GF-D8 (cell line): ENCODE results near the gene LNPEP.
A peak's percentile ranks its signal among the peaks of the same experiment; 100 is the strongest.
"Not testable (repeated sequence)": the region's sequence is repeated elsewhere in the genome, so short reads cannot be mapped to it uniquely, and the experiment has no call there.

ENCODE experiments used
- DNase-seq: peaks from one replicate; lab custom pipeline; 2025; lab: John Stamatoyannopoulos, UW

The LNPEP gene

GRCh38 chr5:96930058-96930457 is 5.8 kb upstream of the LNPEP start:
- DNase-seq, result no peak

DNA sequence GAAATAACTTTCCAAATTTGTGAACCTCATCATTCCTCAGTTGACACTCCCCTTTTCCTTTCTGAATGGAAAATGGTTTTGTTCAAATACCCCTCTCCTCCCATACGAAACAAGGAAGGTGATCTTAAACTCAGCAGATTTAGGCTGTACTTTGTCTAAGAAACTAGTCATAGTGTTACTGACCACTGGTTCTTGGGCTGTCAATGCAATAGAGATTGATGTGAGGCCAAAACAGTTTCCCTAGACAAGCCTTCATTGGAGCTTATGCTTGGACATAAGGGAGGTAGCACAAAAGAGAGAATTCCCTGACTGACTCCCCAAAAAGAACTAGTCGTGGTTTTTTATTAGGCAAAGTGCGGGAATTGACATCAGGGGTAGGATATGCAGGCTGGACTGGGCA is 5.3 kb upstream of the LNPEP start:
- DNase-seq, result no peak

GRCh38 chr5:96931037-96931436 is 4.8 kb upstream of the LNPEP start:
- DNase-seq, result not testable (repeated sequence)

DNA sequence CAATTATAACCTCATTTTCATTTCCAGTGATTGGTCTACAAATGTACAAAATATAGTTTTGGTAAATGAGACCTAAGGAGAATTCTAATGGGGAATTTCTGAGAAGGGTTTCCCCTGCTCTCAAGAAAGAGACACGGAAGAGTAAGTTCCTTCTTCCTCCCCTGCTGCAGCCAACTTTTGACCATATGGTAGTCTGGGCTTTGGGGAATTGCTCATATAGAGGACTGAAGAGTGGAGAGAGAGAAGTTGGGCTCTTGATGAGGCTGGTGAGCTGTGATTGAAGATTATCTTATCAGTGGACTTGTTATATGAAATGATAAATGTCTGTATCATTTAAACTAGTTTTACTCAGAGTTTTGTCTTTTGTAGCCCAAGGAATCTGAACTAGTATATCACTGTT is 4.3 kb upstream of the LNPEP start:
- DNase-seq, result peak; percentile 24

GRCh38 chr5:96932026-96932425 is 3.9 kb upstream of the LNPEP start:
- no peak for DNase-seq

DNA sequence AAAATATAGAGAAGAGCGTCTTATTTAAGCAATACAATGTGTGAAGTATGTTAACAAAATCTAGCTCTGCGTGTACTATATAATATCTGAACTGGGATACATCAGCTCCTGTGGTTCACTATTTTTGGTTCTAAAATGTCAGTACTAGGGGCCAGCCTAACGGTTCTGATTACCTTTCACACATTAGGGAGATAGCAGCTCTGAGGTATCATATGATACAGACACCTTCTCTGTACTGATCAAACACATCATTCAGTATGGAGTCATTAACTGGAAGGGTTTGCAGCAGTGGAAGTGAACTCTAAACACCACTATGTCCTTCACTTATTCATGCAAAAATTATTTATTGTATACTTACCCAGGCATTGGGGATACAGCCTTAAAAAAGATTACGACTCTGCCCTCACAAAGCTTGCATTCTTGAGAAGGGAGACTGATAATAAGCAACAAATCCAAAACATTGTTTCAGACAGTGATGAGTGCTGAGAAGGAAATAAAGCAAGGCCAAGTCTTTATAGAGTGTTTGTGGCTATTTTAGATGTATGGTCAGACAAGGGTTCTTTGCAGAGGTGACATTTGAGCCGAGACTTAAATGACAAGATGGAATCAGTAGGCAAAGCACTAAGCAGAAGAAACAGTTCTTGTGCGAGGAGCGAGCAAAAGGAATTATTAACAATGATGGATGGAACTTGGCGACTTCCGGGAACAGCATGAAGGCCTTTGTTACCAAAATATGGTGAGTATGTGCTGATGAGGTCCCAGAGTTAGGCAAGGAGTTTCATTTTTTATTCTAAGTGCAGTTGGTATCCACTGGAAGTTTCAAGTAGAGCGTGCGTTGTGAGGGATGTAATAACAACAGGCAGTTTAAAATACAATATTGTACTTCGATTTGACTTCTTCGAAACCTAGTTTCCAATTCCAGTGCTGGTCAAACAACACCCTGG is 1.8 kb upstream of the LNPEP start:
- DNase-seq, result no peak

- DNase-seq, result peak; percentile 75
Measured at GRCh38 chr5:96934708-96935558, 947 bp upstream of the LNPEP start.

DNA sequence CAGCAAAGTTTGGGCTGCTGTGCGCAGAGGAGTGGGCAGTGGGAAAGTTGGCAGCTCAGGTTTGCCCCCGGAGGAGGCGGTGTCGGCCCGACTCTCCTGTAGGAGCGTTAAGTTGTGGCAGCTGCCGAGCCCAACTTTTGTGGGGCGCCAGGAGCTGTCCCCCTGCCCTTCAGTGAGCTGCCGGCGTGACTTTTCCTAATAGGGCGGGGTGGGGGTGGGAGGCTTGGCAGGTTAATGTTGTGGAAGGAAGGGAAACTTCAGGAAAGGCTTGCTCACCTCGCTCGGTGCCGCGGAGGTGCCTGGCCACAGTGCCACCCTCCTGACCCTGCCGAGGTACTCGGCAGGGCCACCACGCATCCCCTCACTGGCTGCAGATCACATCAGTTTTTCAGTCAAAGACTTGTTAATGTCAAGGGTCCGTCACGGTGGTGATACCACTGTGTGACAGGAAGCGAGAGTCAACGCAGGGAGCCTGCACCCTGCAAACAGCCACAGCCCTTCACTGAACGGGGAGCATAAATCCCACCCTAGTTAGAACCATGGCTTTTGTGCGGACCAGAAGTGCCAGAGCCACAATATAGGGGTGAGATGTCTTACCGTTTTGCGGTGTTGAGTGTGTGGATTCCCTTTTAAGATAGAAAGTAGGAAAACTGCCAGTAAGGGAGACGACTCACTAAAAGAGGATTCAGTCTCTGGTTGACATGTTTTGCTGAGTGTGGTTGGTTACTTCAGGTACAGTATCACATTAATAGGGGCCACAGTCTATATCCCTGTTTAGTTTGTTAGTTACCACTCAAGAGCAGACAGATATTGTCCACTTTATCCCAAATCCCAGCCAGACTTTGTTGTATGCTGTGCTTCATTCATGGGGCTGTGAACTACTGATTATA is 796 bp downstream of the LNPEP start:
- DNase-seq, result no peak

- no peak for DNase-seq
Measured at GRCh38 chr5:96940586-96940985, 4.7 kb downstream of the LNPEP start.

DNA sequence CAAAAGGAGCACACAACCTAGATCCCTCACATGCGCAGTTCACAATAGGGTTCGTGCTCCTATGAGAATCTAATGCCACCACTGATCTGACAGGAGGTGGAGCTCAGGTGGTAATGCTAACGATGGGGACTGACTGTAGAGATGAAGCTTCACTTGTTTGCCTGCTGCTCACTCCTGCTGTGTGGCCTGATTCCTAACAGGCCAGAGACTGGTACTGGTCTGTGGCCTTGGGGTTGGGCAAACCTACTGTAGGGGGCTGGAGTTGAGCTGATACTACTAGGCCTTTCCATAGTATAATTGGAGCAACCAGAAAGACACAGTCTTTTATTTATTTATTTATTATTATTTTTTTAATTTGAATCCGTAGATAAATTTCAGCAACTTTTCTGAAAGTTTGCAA is 5.3 kb downstream of the LNPEP start:
- no peak for DNase-seq

DNA sequence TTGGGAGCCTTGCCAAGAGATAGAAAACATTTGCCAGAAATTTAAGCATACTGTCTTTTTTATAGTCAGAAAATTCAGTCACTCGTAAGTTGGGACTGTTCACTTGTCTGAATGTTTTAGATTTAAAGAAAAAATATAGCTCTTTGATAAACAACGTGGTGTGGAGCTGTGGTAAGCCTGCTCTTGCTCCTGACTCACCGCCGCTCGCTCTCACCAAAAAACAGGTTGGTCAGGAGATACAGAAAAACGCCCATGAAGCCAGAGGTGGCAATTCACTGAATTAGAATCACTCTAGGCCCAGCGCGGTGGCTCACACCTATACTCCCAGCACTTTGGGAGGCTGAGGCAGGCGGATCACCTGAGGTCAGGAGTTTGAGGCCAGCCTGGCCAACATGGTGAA is 6.2 kb downstream of the LNPEP start:
- no peak for DNase-seq

DNA sequence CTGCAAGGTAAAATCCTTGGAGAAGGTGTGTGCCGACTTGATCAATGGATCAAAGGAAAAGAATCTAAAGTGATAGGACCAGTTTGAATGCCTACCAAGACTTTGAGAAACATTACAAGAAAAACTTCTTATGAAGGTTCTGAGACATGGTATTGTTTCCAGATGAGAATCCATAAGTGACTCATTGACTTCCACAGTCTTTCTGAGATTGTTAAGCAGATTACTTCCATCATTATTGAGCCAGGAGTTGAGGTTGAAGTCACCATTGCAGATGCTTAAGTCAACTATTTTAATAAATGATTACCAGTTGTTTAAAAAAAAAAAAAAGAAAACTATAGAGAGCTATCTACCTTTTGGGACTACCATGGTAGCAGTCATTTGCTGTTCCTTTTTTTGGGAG is 7.0 kb downstream of the LNPEP start:
- DNase-seq, result no peak

- DNase-seq, result no peak
Measured at GRCh38 chr5:96943799-96944198, 7.9 kb downstream of the LNPEP start.

GRCh38 chr5:96945144-96945897 is 9.4 kb downstream of the LNPEP start:
- DNase-seq, result no peak

GRCh38 chr5:96946381-96946780 is 10.5 kb downstream of the LNPEP start:
- DNase-seq, result no peak

DNA sequence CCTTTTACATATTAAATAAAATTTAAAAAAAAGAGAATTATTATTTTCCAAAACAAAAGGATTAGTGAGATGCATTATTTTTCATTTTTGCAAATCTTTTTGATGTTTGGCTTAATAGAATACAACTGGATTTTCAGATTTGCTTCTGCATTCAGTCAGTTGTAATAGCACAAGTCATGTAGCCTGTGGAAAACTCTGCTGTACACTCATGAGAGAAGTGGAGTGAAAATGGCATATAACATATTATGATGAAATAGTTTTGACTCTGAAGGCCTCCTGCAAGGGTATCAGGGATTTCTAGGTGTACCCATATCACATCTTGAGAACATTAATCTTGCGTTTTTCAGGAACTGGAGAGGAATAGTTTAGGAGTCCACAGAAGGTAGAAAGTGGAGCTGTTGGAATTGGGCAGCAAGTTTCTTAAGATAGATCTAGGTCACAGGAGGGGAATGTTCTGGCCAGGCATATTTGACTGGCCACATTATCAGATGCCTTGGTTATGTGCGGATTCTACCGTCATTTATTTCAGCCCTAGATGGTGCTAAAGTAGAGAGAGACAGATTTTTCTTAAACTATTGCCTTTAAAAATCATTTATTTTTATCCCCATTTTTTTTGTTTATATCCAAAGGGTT is 16.4 kb downstream of the LNPEP start:
- no peak for DNase-seq

GRCh38 chr5:96952974-96953730 is 17.3 kb downstream of the LNPEP start:
- DNase-seq, result no peak

DNA sequence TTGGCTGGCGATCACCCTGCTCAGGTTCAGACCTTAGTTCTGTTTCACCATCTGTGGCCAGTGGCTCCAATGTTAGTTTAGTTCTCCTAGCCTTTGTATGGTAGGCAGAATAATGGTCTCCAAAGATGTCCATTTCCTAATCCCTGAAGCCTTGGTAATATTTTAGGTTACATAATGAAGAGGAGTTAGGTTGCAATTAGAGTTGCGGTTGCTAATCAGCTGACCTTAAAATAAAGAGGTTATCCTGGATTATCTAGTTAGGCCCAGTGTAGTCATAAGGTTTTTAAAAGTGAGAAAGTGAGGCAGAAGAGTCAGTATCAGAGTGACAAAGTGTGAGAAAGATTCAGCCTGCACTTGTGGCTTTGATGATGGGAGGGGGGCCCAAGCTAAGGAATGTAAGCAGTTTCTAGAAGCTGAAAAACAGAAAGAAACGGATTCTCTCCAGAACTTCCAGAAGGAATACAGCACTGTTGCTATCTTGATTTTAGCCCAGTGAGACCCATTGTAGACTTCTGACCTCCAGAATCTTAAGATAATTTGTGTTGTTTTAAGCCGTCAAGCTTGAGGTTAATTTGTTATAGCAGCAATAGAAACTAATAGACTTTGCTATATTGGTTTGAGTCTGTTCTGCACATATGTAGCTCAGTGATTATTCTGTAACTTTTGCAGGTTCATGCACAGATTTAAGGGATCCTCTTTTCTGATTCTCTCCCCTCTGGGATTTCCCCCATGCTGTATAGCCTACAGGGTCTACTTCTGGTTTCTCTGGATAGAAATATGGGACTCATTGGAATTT is 21.6 kb downstream of the LNPEP start:
- DNase-seq, result no peak

DNA sequence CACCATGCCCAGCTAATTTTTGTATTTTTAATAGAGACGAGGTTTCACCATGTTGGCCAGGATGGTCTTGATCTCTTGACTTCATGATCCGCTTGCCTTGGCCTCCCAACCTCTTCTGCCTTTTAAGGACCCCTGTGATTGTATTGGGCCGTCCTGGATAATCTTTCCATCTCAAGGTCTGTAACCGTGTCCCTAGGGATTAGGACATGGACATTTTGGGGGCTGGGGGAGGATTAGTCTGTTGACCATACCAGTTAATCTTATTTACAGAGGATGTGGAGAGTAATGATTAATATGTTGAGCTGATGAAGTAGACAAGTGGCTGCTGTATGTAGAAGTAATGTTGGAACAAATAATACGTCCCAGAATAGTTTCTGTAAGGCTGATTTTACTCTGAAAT is 23.1 kb downstream of the LNPEP start:
- no peak for DNase-seq
